OCI-LY3 (cell line): ENCODE results near the gene CPT1A.

Experiments used
- CTCF ChIP-seq: fragments of 200-600, 300-600 bp; sonication (generic); IDR thresholded peaks from 2 replicates; pipeline ENCODE4 v1.5.1; 2014; ENCODE audit warnings: antibody characterized with exemption, low read length, low read depth
- EZH2phosphoT487 ChIP-seq: fragments of 200-600 bp; shearing (Covaris generic); IDR thresholded peaks from 2 replicates; pipeline ENCODE4 v1.6.1; 2018; ENCODE audit warnings: antibody characterized with exemption, mixed run types, low read depth

GRCh38 chr11:68806931-68807844 is 34.5 kb downstream of the CPT1A start:
- no peak for TF ChIP-seq CTCF
- no peak for TF ChIP-seq EZH2phosphoT487
